SK-N-SH (cell line): ENCODE data around the gene DIPK1A. TPM values are rescaled to one million over a fixed set of nuclear protein-coding genes. Genes with fewer than 3 reads are reported as not detected.

Source experiments
- CTCF ChIA-PET: fragments of 300-600, 350-600 bp; formaldehyde crosslinking; extraction: SDS; loops from one replicate; lab custom pipeline; 2021; lab: Yijun Ruan, JAX
- POLR2A ChIA-PET: fragments of 350-600 bp; sonication (Branson Sonifier 250); formaldehyde crosslinking; extraction: SDS; loops from one replicate; lab custom pipeline; 2020; ENCODE audit warnings: antibody characterized with exemption, inconsistent platforms; lab: Yijun Ruan, JAX
- DNase-seq: peaks from one replicate; pipeline ENCODE4 v3.0.0; 2012
- H2AFZ ChIP-seq: fragments of 200-600 bp; sonication (generic); 2 replicates; pipeline ENCODE4 v1.8.1; 2016; ENCODE audit warnings: antibody characterized with exemption, mild to moderate bottlenecking, low read depth
- H3F3A ChIP-seq: fragments of 200-600 bp; sonication (generic); replicated peaks from 2 replicates; pipeline ENCODE3; 2016; ENCODE audit warnings: antibody characterized with exemption, mild to moderate bottlenecking; ENCODE audit not compliant: insufficient read depth
- H3K27ac ChIP-seq, 2 experiments: fragments of 200-500 bp in 1 of 2; fragments of 200-600 bp in 1 of 2; sonication (Bioruptor generic) in 1 of 2; sonication (generic), shearing (Covaris generic) in 1 of 2; 2 replicates each; pipeline versions ENCODE4 v1.5.1 to v1.6.1; 2014 to 2016; ENCODE audit warnings: low read depth in 2 of 2, inconsistent platforms in 1 of 2, low read length in 1 of 2, mild to moderate bottlenecking in 1 of 2, mixed read lengths in 1 of 2
- H3K27me3 ChIP-seq: fragments of 200-600 bp; sonication (generic), shearing (Covaris generic); 2 replicates; pipeline ENCODE4 v1.6.1; 2016; ENCODE audit warnings: mixed run types; ENCODE audit not compliant: insufficient read depth
- H3K36me3 ChIP-seq, 2 experiments: fragments of 200-500 bp in 1 of 2; fragments of 200-600 bp in 1 of 2; sonication (Bioruptor generic) in 1 of 2; sonication (generic) in 1 of 2; replicated peaks in 1 of 2; 2 replicates each; pipeline versions ENCODE3 to v1.5.1; 2014 to 2016; ENCODE audit warnings: low read length in 1 of 2, mild to moderate bottlenecking in 1 of 2; ENCODE audit not compliant: insufficient read depth in 2 of 2, control insufficient read depth in 1 of 2
- H3K4me1 ChIP-seq, 2 experiments: fragments of 200-500 bp in 1 of 2; fragments of 200-600 bp in 1 of 2; sonication (Bioruptor generic) in 1 of 2; sonication (generic), shearing (Covaris generic) in 1 of 2; 2 replicates each; pipeline versions ENCODE4 v1.5.1 to v1.6.1; 2014 to 2016; ENCODE audit warnings: low read depth in 1 of 2, low read length in 1 of 2, mixed run types in 1 of 2; ENCODE audit not compliant: insufficient read depth in 2 of 2, control insufficient read depth in 1 of 2
- H3K4me2 ChIP-seq: fragments of 200-600 bp; sonication (generic), shearing (Covaris generic); 2 replicates; pipeline ENCODE4 v1.6.1; 2017; ENCODE audit warnings: mixed run types
- H3K4me3 ChIP-seq, 2 experiments: fragments of 200-500 bp in 1 of 2; fragments of 200-600 bp in 1 of 2; sonication (Bioruptor generic) in 1 of 2; sonication (generic), shearing (Covaris generic) in 1 of 2; 2 replicates each; pipeline versions ENCODE4 v1.5.1 to v1.8.1; 2014 to 2016; ENCODE audit warnings: low read depth in 2 of 2, inconsistent platforms in 1 of 2, low read length in 1 of 2, mild to moderate bottlenecking in 1 of 2, mixed read lengths in 1 of 2, moderate library complexity in 1 of 2
- H3K79me2 ChIP-seq: fragments of 200-600 bp; sonication (generic); 2 replicates; pipeline ENCODE4 v1.8.1; 2017; ENCODE audit warnings: mild to moderate bottlenecking; ENCODE audit not compliant: insufficient read depth
- H3K9ac ChIP-seq: fragments of 200-600 bp; sonication (generic); 2 replicates; pipeline ENCODE4 v1.6.1; 2017; ENCODE audit warnings: mixed run types
- H3K9me2 ChIP-seq: fragments of 200-600 bp; sonication (generic); 2 replicates; pipeline ENCODE4 v1.6.1; 2017; ENCODE audit warnings: mixed run types
- H3K9me3 ChIP-seq: fragments of 200-600 bp; sonication (generic); 2 replicates; pipeline ENCODE4 v1.6.1; 2017; ENCODE audit warnings: mixed run types, mild to moderate bottlenecking, moderate library complexity
- H4K20me1 ChIP-seq: fragments of 200-600 bp; sonication (generic); 2 replicates; pipeline ENCODE4 v1.6.1; 2017; ENCODE audit warnings: mild to moderate bottlenecking, mixed run types; ENCODE audit not compliant: insufficient read depth
- CHD2 ChIP-seq: fragments of 150-350 bp; IDR thresholded peaks from 2 replicates; pipeline ENCODE4 v1.6.1; 2018; ENCODE audit warnings: low read length; ENCODE audit not compliant: partially characterized antibody
- CTCF ChIP-seq: fragments of 200-600 bp; sonication (generic); IDR thresholded peaks from 2 replicates; pipeline ENCODE4 v1.6.1; 2017; ENCODE audit warnings: antibody characterized with exemption, mild to moderate bottlenecking, moderate library complexity
- ELF1 ChIP-seq: IDR thresholded peaks from 2 replicates; pipeline ENCODE4 v1.4.0; 2012
- EZH2phosphoT487 ChIP-seq: fragments of 200-600 bp; sonication (generic); IDR thresholded peaks from 2 replicates; pipeline ENCODE4 v1.6.1; 2017; ENCODE audit warnings: low read depth, mixed run types, mild to moderate bottlenecking, antibody characterized with exemption, moderate library complexity, borderline replicate concordance
- FOSL2 ChIP-seq: IDR thresholded peaks from 2 replicates; pipeline ENCODE4 v1.4.0; 2012; ENCODE audit warnings: low read depth, mild to moderate bottlenecking, moderate library complexity, borderline replicate concordance
- FOXM1 ChIP-seq: IDR thresholded peaks from 2 replicates; pipeline ENCODE4 v1.4.0; 2012; ENCODE audit warnings: low read depth, mild to moderate bottlenecking
- MAX ChIP-seq: IDR thresholded peaks from 2 replicates; pipeline ENCODE4 v1.4.0; 2012; ENCODE audit warnings: low read depth
- MEF2A ChIP-seq: IDR thresholded peaks from 2 replicates; pipeline ENCODE4 v1.4.0; 2012; ENCODE audit warnings: low read depth, borderline replicate concordance
- MXI1 ChIP-seq: IDR thresholded peaks from 2 replicates; pipeline ENCODE4 v1.6.1; 2012; ENCODE audit warnings: mild to moderate bottlenecking, low read depth, low read length, improper control_type of control experiment
- NFIC ChIP-seq: IDR thresholded peaks from 2 replicates; pipeline ENCODE4 v1.4.0; 2012; ENCODE audit warnings: borderline replicate concordance
- RCOR1 ChIP-seq: fragments of 150-350 bp; IDR thresholded peaks from 2 replicates; pipeline ENCODE4 v1.6.1; 2017; ENCODE audit warnings: antibody characterized with exemption, low read length
- REST ChIP-seq: IDR thresholded peaks from 2 replicates; pipeline ENCODE4 v1.6.1; 2012; ENCODE audit warnings: mild to moderate bottlenecking, low read depth, low read length, moderate library complexity
- SMC3 ChIP-seq: IDR thresholded peaks from 2 replicates; pipeline ENCODE4 v1.6.1; 2012; ENCODE audit warnings: low read depth, low read length, improper control_type of control experiment
- TCF12 ChIP-seq: IDR thresholded peaks from 2 replicates; pipeline ENCODE4 v1.4.0; 2012
- WGBS: methylation state at CpG from one replicate; pipeline ENCODE4 v1.1.6; 2017; ENCODE audit warnings: low lambda C conversion rate; 5-methylcytosine and 5-hydroxymethylcytosine counted together
- polyA plus RNA-seq, 3 experiments: library from polyadenylated mRNA; depleted of rRNA; stranded (reverse); fragments of >200 nt; gene quantifications; 2 replicates each; pipeline ENCODE4 v1.2.3, GENCODE V29; 2012
- TF ChIP-seq, protein P1 (sequence below): IDR thresholded peaks from 2 replicates; pipeline ENCODE4; 2012

Gene DIPK1A
- polyA plus RNA-seq, 1 of the 3 experiments (the other 2 are of a cell fraction) = 3.4 TPM

GRCh38 chr1:92797961-92798360, 163.3 kb downstream of the DIPK1A start:
- no peaks in the 10 kb centered on the region for H4K20me1 ChIP-seq
- DNase-seq = no peak
- no peaks in the 10 kb centered on the region for H3K27me3 ChIP-seq
- CTCF ChIA-PET = interaction anchor here (0.9 to 1.5 kb wide), 2 partner anchors 20 to 61 kb away, joined by 3 to 4 read pairs; no protein-coding TSS in a partner anchor
- no peaks in the 10 kb centered on the region for H3K4me1 ChIP-seq
- no peak for TF ChIP-seq EZH2phosphoT487
- TF ChIP-seq CHD2 = no peak
- TF ChIP-seq NFIC = no peak
- TF ChIP-seq TCF12 = no peak
- no peak for TF ChIP-seq MAX
- no peak for TF ChIP-seq ELF1
- TF ChIP-seq SMC3 = no peak
- TF ChIP-seq FOSL2 = no peak
- no peak for TF ChIP-seq MEF2A
- no peak for TF ChIP-seq FOXM1
- TF ChIP-seq MXI1 = no peak
- TF ChIP-seq, all 33 proteins: peak for 0
- no peak overlapping the region for H3K27ac ChIP-seq
- POLR2A ChIA-PET = no interaction called here
- H3K9me2 ChIP-seq = no peaks in the 10 kb centered on the region
- H3K79me2 ChIP-seq = no peaks in the 10 kb centered on the region
- H3K9me3 ChIP-seq = no peaks in the 10 kb centered on the region
- no peak overlapping the region for H3K4me3 ChIP-seq
- H3K9ac ChIP-seq = no peak overlapping the region
- 33% methylated on average over 1 of the region's 1 CpG for WGBS
- no peak overlapping the region for H3K4me2 ChIP-seq
- no peaks in the 10 kb centered on the region for H3K36me3 ChIP-seq
- no peak overlapping the region for H2AFZ ChIP-seq
- peaks cover 8% of the 10 kb centered on the region for H3F3A ChIP-seq

DNA sequence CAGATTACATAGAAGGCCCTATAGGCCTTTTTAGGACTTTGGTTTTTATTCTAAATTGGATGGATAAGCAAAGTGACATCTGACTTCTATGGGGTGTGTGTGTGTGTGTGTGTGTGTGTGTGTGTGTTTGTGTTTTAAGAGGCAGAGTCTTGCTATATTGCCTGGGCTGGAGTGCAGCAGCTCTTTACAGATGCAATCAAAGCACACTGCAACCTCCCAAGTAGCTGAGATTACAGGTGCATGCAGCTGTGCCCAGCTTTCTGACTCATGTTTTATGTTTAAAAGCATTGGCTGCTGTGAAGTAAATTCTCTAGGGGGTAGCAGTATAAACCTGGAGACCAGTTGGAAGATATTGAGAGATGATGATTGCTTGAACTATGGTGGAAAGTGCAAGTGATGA, 164.0 kb downstream of the DIPK1A start:
- Histone ChIP-seq H3K9me2 (no peaks in the 10 kb centered on the region), H3K4me3 (no peak overlapping the region), H3K4me1 (no peaks in the 10 kb centered on the region), H3K36me3 (no peaks in the 10 kb centered on the region), H3K9ac (no peak overlapping the region), H3K27me3 (no peaks in the 10 kb centered on the region), H3K4me2 (no peak overlapping the region), H3K9me3 (no peaks in the 10 kb centered on the region), H3F3A (peaks cover 8% of the 10 kb centered on the region), H3K79me2 (no peaks in the 10 kb centered on the region), H3K27ac (no peak overlapping the region), H2AFZ (no peak overlapping the region), H4K20me1 (no peaks in the 10 kb centered on the region)
- no peak for TF ChIP-seq CTCF
- TF ChIP-seq EZH2phosphoT487 = no peak
- TF ChIP-seq REST = no peak
- TF ChIP-seq, protein P1, sequence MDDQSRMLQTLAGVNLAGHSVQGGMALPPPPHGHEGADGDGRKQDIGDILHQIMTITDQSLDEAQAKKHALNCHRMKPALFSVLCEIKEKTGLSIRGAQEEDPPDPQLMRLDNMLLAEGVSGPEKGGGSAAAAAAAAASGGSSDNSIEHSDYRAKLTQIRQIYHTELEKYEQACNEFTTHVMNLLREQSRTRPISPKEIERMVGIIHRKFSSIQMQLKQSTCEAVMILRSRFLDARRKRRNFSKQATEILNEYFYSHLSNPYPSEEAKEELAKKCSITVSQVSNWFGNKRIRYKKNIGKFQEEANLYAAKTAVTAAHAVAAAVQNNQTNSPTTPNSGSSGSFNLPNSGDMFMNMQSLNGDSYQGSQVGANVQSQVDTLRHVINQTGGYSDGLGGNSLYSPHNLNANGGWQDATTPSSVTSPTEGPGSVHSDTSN = no peak
- no peak for TF ChIP-seq FOSL2
- TF ChIP-seq RCOR1 = no peak
- TF ChIP-seq SMC3 = no peak
- ChIA-PET CTCF (interaction anchor here (1.5 kb wide), 1 partner anchor 21 kb away, joined by 3 read pairs; no protein-coding TSS in a partner anchor), POLR2A (interaction anchor here (0.5 to 1.1 kb wide), 3 partner anchors 12 to 35 kb away, joined by 3 to 4 read pairs (median 3); partner anchors contain the start of genes EVI5 and RPL5)
- no peak for DNase-seq
